PFSK-1 (cell line): ENCODE measurements around the gene GNG7. TPM values are rescaled to one million over a fixed set of nuclear protein-coding genes. Genes with fewer than 3 reads are reported as not detected.
A peak's percentile ranks its signal among the peaks of the same experiment; 100 is the strongest.

ENCODE experiments used
- FOXP2 ChIP-seq: optimal IDR thresholded peaks from 2 replicates; pipeline ENCODE3; 2011; ENCODE audit warnings: borderline replicate concordance, control low read depth, inconsistent platforms; ENCODE audit not compliant: insufficient read depth; ENCODE audit errors: extremely low read length, extremely low read depth
- POLR2AphosphoS5 ChIP-seq: IDR thresholded peaks from 2 replicates; pipeline ENCODE4 v1.6.1; 2012; ENCODE audit warnings: low read depth, mild to moderate bottlenecking, control low read depth, low read length, moderate library complexity
- REST ChIP-seq, 2 experiments: IDR thresholded peaks; 2 replicates each; pipeline versions ENCODE4 v1.6.1 to v1.8.0; 2011 to 2012; ENCODE audit warnings: low read depth in 2 of 2, low read length in 2 of 2, control low read depth in 1 of 2, inconsistent platforms in 1 of 2, mild to moderate bottlenecking in 1 of 2, moderate library complexity in 1 of 2; ENCODE audit not compliant: insufficient read depth in 1 of 2
- SIN3A ChIP-seq: IDR thresholded peaks from 2 replicates; pipeline ENCODE4 v1.6.1; 2012; ENCODE audit warnings: mild to moderate bottlenecking, low read length, moderate library complexity, borderline replicate concordance; ENCODE audit not compliant: insufficient read depth
- TAF1 ChIP-seq: IDR thresholded peaks from 2 replicates; pipeline ENCODE4 v1.6.1; 2012; ENCODE audit warnings: low read length, control low read depth, borderline replicate concordance; ENCODE audit not compliant: insufficient read depth
- polyA plus RNA-seq: library from polyadenylated mRNA; unstranded; fragments of >200 nt; gene quantifications from one replicate; pipeline ENCODE4 v1.2.1, GENCODE V29; 2012; ENCODE audit warnings: low read depth, missing spikeins; ENCODE audit not compliant: insufficient read length

The GNG7 gene
- 3.0 TPM for polyA plus RNA-seq

GRCh38 chr19:2702170-2703076, at the start of gene GNG7:
Gene GNG7 (minus strand): TSS chr19:2702694. CDS start chr19:2520688, 182,006 bp downstream.
- TF ChIP-seq POLR2AphosphoS5 = peak; percentile 22; the same call in 1 of the 2 replicates
- no peak for TF ChIP-seq FOXP2

DNA sequence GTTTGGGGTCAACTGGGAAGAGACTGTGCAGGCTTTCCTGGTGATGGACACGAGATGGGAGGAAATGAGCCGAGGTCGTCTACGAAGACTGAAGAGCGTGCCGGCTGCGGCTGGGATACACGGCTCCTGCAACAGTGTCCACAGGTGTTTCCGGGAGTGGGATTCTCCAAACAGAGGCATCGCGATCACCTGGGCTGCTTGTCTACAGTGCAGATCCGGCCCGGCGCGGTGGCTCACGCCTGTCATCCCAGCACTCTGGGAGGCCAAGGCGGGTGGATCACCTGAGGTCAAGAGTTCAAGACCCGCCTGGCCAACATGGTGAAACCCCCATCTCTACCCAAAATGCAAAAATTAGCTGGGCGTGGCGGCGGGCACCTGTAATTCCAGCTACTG, 48.9 kb upstream of the GNG7 start:
- TF ChIP-seq REST (IDR thresholded peaks at IDR 0.05; ENCODE audit: insufficient read depth in 1 of 2, low read depth in 2 of 2, low read length in 2 of 2) (no peak), POLR2AphosphoS5 (no peak), SIN3A (no peak), FOXP2 (no peak), TAF1 (no peak)

GRCh38 chr19:2750808-2751437, 48.4 kb upstream of the GNG7 start:
- no peak for TF ChIP-seq SIN3A
- no peak for TF ChIP-seq POLR2AphosphoS5
- no peak for TF ChIP-seq TAF1
- TF ChIP-seq FOXP2 = no peak
- TF ChIP-seq REST (IDR thresholded peaks at IDR 0.05; ENCODE audit: insufficient read depth in 1 of 2, low read depth in 2 of 2, low read length in 2 of 2) = no peak

- TF ChIP-seq SIN3A (no peak), FOXP2 (no peak), TAF1 (no peak), REST (IDR thresholded peaks at IDR 0.05; ENCODE audit: insufficient read depth in 1 of 2, low read depth in 2 of 2, low read length in 2 of 2) (no peak), POLR2AphosphoS5 (no peak)
Observed at GRCh38 chr19:2747349-2747748, 44.9 kb upstream of the GNG7 start.

DNA sequence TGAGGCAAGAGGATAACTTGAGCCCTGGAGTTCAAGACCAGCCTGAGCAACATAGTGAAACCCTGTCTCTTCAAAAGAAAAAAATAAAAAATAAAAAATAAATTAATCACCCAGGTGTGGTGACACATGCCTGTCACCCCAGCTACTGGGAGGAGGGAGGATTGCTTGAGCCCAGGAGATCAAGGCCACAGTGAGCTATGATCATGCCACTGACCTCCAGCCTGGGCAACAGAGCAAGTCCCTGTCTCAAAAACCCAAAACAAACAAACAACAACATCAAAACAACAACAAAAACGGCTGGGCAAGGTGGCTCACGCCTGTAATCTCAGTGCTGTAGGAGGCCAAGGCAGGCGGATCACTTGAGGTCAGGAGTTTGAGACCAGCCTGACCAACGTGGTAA, 41.6 kb upstream of the GNG7 start:
- TF ChIP-seq POLR2AphosphoS5 = no peak
- TF ChIP-seq SIN3A = no peak
- no peak for TF ChIP-seq FOXP2
- no peak for TF ChIP-seq REST (IDR thresholded peaks at IDR 0.05; ENCODE audit: insufficient read depth in 1 of 2, low read depth in 2 of 2, low read length in 2 of 2)
- no peak for TF ChIP-seq TAF1
